ENCODE data around the gene IPCEF1.

DNA sequence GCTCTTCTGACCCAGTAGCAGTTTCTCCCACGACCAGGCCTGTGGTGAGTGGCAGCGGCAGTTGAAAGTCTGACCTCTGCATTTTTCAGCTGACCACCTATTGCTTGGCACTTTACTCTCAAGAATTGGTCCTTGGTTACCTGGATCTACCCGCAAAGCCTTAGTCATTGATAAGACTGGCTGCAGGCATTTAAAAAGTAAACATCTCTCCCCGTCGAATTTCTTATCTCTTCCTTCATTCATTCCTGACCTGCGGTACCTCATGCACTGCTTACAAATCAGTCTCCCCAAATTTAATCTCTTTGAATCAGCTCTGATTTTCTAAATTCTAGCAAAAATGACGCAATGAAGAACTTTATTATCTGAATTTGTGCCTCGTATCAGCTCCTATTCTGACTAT is 26.1 kb upstream of the IPCEF1 start:
- TF ChIP-seq, protein P1, sequence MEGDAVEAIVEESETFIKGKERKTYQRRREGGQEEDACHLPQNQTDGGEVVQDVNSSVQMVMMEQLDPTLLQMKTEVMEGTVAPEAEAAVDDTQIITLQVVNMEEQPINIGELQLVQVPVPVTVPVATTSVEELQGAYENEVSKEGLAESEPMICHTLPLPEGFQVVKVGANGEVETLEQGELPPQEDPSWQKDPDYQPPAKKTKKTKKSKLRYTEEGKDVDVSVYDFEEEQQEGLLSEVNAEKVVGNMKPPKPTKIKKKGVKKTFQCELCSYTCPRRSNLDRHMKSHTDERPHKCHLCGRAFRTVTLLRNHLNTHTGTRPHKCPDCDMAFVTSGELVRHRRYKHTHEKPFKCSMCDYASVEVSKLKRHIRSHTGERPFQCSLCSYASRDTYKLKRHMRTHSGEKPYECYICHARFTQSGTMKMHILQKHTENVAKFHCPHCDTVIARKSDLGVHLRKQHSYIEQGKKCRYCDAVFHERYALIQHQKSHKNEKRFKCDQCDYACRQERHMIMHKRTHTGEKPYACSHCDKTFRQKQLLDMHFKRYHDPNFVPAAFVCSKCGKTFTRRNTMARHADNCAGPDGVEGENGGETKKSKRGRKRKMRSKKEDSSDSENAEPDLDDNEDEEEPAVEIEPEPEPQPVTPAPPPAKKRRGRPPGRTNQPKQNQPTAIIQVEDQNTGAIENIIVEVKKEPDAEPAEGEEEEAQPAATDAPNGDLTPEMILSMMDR (conservative IDR thresholded peaks at IDR 0.05; ENCODE audit: low read length), result no peak
- no peak for TF ChIP-seq EZH2phosphoT487 (IDR thresholded peaks at IDR 0.05; ENCODE audit: borderline replicate concordance)
